CD4-positive, alpha-beta T cell treated with Interferon gamma for 1 hour (primary cell): ENCODE measurements around the gene SMPD1.
"Not testable (repeated sequence)": the region's sequence is repeated elsewhere in the genome, so short reads cannot be mapped to it uniquely, and the experiment has no call there.

Experiments
- DNase-seq: peaks from one replicate; pipeline ENCODE4 v3.0.0-alpha.2; 2020

SMPD1 gene

DNA sequence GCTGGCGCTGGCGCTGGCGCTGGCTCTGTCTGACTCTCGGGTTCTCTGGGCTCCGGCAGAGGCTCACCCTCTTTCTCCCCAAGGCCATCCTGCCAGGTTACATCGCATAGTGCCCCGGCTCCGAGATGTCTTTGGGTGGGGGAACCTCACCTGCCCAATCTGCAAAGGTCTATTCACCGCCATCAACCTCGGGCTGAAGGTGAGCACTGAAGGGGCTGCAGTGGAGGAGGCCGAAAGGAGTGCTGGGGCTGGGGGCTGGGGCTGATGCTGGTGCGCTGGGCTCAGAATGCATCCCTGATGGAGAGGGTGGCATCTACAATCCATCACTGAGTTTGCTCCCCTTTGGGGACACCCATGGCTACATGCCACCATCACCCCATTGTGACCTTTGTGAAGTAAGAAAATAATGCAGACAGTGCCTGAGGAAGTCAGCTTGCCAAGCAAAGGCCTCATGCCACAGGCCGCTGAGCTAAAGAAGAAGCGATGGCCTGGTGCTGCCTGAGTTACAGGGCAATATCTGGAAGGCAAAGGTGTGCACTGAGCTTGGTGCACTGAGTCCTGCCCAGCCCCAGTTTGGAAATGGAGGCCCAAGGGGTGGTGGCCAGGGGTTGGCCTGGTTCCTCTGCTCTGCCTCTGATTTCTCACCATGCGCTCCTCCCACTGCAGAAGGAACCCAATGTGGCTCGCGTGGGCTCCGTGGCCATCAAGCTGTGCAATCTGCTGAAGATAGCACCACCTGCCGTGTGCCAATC is 620 bp downstream of the SMPD1 start:
- DNase-seq = no peak

- DNase-seq = no peak
Observed at GRCh38 chr11:6391537-6392134, 1.4 kb downstream of the SMPD1 start.

DNA sequence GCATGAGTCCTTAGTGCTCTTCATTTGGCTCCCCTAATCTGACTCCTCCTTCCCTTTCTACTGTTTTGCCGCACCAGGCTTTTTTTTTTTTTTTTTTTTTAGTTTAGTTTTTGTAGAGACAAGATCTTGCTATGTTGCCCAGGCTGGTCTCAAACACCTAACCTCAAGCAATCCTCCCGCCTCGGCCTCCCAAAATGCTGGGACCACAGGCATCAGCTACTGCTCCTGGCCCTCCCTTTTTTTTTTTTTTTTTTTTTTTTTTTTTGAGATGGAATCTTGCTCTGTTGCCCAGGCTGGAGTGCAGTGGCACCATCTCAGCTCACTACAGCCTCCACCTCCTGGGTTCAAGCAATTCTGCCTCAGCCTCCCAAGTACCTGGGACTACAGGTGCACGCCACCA is 2.0 kb downstream of the SMPD1 start:
- DNase-seq = not testable (repeated sequence)

DNA sequence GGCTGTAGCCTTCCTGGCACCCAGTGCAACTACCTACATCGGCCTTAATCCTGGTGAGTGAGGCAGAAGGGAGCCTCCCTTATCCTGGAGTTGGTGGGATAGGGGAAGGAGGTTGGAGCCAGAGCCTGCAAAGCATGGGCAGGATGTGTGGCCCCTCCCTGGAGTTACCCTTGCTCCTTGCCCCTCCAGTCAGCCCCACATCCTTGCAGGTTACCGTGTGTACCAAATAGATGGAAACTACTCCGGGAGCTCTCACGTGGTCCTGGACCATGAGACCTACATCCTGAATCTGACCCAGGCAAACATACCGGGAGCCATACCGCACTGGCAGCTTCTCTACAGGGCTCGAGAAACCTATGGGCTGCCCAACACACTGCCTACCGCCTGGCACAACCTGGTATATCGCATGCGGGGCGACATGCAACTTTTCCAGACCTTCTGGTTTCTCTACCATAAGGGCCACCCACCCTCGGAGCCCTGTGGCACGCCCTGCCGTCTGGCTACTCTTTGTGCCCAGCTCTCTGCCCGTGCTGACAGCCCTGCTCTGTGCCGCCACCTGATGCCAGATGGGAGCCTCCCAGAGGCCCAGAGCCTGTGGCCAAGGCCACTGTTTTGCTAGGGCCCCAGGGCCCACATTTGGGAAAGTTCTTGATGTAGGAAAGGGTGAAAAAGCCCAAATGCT is 3.9 kb downstream of the SMPD1 start:
- DNase-seq = no peak

DNA sequence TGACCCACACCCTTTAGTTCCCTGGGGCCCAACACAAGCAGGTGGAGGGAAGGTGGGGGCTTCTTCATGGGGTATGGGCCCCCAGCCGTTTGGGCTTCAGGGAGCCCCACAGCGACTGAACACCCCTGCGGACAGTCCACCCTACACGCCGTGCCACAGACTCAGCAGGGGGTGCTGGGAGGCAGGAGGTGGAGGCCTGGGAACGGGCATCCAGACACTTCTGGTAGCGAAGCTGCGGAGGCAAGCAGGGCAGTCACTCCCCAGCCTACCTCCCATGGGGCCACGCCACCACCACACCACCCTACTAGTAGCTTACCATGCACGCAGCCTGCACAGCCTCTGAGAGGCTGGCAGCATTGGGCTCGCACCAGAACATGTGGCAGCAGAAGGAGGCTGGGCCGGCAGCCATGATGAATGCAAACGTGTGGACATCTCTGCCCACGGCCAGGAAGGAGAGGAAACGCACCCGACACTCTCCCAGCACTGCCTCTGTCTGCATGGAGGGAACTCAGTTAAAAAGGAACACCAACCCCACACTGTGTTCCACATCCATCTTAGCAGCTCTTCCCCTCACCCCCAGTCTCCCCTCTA is 5.3 kb downstream of the SMPD1 start:
- DNase-seq = no peak

DNA sequence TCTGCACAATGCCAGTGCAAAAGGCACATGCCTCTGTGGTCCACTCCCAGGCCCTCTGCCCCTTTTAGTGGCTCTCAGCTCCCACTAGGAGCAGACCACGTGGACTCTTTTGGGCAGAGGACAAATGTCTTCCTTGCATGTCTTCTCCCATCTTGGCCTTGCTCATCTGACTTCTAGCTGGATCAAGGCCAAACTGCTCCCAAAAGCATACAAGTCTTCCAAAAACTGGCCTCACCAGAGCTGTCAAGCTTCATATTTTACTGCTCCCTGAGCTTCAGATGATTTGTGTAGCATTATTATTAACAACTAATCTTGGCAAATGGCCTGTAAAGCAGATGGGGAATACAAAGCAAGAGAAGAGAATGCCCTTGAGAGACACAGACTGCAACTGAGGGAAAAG is 6.9 kb downstream of the SMPD1 start:
- no peak for DNase-seq

DNA sequence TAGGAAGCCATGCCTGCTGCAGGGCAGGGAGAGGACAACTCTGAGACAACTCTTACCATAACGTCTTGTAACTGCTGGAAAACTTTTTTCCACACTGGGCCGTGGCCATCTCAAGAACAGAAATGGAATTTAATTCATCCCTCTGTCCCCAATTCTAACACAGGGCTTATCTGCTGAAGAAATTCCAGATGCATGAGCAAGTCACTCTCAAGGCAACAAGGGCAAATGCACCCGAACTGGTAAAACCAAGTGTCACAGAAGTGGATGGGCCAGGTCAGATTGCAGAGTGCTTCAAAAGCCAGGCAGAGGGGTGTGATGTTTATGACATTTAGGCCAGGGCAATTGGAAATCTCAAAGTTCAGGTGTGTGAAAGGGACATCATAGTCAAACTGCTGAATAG is 7.4 kb downstream of the SMPD1 start:
- no peak for DNase-seq

DNA sequence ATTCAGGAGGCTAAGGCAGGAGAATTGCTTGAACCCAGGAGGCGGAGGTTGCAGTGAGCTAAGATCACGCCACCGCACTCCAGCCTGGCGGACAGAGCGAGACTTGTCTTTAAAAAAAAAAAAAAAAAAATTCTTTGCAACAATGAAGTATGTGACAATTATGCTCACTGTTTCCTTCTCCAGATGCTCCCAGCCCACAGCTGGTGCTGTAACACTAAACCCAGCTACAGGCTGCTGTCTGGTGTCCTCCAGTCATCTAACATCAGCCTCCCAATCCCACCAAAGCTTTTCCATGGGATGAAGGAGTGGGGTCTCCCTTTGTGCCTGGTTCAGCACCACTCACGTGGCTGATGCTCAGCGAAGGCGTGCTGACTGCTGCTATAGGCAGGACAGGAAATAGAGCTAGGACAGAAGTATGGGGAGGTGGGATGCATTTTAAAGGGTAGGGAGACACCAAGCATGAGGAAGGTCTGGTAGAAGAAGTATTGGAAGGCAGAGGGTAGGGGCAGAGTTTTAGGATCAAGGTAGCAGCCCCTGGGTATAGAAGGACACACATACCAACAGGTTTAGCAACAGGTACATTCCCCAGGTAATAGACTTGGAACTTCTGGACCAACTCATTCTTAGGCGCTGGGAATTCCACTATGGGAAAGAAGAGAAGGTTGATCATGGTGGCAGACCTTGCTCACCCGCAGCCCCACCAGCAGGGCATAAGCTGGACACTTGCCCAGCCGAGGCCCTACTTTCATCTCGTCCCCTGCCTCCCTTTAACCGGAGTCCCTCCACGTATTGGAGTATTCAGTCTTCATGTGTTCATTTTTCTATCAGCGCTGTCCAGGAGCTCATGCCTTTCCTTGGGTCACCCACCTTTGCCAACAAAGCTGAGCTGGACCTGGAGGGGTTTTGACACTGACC is 10.4 kb downstream of the SMPD1 start:
- no peak for DNase-seq

DNA sequence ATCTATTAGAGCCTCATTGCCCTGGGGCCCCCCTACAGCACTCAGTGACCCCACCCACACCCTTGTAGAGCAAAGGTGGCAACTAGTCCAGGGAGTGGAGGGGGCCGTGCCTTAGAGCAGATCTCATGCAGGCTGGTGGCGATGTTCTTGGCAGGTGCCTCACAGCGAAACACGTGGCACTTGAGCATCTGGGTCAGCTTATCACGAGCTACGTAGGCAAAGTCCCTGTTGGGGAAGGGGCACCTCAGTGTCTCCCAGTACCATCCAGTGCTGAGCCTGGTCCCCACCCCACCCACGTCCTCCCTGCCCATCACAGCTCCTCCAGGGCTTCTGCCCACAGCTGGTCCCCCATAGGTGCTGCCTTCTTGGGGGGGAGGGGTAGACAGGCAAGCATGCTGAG is 11.2 kb downstream of the SMPD1 start:
- DNase-seq = no peak

DNA sequence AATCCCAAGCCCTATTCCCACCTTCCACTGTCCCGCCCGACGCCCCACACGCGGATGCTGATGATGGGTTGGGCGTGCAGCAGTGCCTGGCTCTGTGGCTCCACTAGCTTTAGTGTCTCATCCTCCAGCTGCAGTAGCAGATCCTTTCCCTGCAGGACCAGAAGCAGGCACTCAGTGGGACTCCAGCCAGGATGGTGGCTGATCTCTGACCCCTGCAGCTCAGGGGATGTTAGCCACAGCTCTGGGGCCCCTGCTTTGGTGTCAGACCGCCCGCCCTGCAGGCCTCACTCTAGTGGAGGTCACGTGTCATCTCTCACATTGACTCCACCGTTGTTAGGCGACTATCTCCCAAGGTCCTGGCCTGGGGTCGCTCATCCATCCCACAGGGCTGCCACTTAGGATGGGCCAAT is 11.8 kb downstream of the SMPD1 start:
- DNase-seq = no peak

GRCh38 chr11:6402561-6402981 is 12.3 kb downstream of the SMPD1 start:
- DNase-seq = peak; percentile 81

GRCh38 chr11:6403539-6403938 is 13.3 kb downstream of the SMPD1 start:
- no peak for DNase-seq

DNA sequence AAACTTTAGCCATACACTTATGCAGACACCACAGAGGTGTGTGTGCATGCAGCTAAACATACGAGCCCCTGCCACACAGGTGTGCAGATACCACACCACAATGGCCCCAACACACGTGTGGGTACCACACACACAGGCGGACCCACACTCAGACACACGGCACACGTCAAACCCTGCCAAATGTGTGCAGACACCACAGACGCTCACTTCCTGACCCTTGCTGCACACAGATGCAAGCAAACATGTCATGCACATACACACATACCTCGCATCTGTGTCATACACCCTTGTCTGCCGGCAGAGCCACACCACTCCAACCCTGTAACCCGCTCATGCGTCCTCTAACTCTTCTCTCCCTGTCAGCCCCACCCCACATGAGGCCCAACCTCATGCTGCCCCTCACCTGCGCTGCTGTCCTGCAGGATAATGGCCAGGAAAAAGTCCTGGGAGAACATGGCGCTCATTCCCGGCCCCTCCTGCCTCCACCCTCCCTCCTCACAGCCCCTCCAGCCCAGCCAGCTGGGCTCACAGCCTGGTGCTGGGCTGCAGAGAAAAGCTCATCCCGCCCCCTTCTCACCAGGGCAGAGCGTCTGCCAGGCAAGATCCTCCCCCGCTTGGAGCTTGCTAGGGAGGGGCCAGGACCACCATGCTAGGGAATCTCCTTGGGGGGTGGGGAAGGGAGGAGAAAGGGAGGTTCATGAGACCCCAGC is 14.2 kb downstream of the SMPD1 start:
- DNase-seq = peak; percentile 48

- DNase-seq = no peak
Observed at GRCh38 chr11:6405052-6405667, 14.9 kb downstream of the SMPD1 start.

- no peak for DNase-seq
Observed at GRCh38 chr11:6405846-6406245, 15.6 kb downstream of the SMPD1 start.

DNA sequence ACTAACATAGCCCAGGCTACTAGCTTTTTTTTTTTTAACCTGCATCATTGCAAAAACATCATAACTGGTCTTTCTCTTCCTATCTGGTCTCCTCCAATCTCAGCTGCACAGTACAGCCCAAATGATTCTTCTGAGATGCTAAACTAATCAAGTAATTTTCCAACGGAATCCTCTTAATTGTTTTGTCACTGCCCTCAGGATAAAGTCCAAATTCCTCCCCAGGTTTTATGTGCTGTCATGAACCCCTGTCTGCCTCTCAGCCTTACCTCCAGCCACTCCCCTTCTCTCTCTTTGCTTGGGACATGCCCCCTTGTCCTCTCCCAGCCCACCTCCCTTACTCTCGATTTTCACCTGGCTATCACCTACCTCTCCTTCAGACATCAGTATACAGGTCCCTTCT is 16.1 kb downstream of the SMPD1 start:
- DNase-seq = no peak

DNA sequence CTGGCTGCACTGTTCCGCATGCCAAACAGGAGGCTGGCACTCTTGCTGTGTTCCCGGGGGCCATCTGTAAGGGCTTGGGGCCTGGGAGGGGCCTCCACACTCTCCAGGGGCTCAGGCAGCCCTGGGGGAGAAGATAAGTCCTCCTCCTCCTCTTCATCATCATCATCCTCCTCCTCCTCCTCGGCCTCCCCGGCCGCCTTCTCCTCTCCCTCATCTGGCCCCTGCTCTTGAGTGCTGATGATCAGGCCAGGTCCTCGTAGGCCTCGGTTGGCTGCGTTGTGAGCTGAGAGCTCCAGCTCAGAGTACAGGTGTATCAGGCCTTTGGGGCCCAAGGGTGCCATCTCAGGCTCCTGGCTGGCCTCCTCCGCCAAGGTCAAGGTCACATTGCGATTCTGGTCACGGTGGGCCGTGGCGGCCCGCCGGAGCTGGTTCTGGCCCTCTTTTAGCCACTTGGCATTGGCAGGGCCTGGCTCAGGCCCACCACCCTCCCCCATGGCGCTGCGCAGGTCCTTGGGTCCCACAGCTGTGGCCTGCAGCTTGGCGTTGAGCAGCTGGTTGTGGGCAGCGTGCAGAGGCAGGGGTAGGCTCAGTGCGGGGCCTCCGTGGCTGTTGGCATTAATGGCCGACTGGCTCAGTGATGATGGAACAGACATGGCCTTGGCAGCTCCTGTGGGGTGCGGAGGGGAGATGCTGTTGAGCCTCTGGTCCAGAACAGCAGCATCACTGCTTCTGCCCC is 20.6 kb downstream of the SMPD1 start:
- DNase-seq = no peak

- no peak for DNase-seq
Observed at GRCh38 chr11:6411594-6412031, 21.3 kb downstream of the SMPD1 start.

GRCh38 chr11:6413791-6414201 is 23.5 kb downstream of the SMPD1 start:
- DNase-seq = peak; percentile 71

GRCh38 chr11:6414874-6415328 is 24.6 kb downstream of the SMPD1 start:
- no peak for DNase-seq

GRCh38 chr11:6415797-6416196 is 25.5 kb downstream of the SMPD1 start:
- no peak for DNase-seq
